Spleen (tissue), 7 donors: ENCODE results near the gene AWAT2.

ENCODE experiments used
- CTCF ChIP-seq, 11 experiments: fragments of 200-600 bp in 7 of 11; fragments of 450-650 bp in 4 of 11; sonication (generic) in 4 of 11; IDR thresholded peaks in 8 of 11; conservative IDR thresholded peaks in 3 of 11; 1 replicate in 7 of 11; 2 replicates in 4 of 11; pipeline versions ENCODE4 v1.4.0 to v1.8.0; 2016 to 2021; ENCODE audit warnings: antibody characterized with exemption in 11 of 11, inconsistent platforms in 4 of 11, mild to moderate bottlenecking in 1 of 11
- POLR2A ChIP-seq, 3 donors: fragments of 450-650 bp; IDR thresholded peaks; one replicate each; pipeline ENCODE4 v1.5.1; 2017; ENCODE audit warnings: antibody characterized with exemption in 3 of 3, mild to moderate bottlenecking in 1 of 3
- POLR2AphosphoS5 ChIP-seq, 3 donors: sonication (generic); formaldehyde crosslinking; IDR thresholded peaks; one replicate each; pipeline ENCODE4 v1.5.1; 2017; ENCODE audit warnings: antibody characterized with exemption in 3 of 3
- donor health status: DM: no; HTN: no; CAD: no; lungs with moderate emphysema.
- donor health status: DM: no; HTN: no; CAD: no.
- donor health status: DM: no; HTN: no; CAD: no.

- no peak for TF ChIP-seq CTCF (IDR thresholded peaks at IDR 0.05 in 8 of 11, conservative IDR thresholded peaks at IDR 0.05 in 3 of 11)
- TF ChIP-seq POLR2AphosphoS5 (IDR thresholded peaks at IDR 0.05) = no peak
- TF ChIP-seq POLR2A (IDR thresholded peaks at IDR 0.05) = no peak
Observed at GRCh38 chrX:70062076-70062475, 12.3 kb upstream of the AWAT2 start, which contains the start of gene OTUD6A.
